NCI-H345 treated with DMSO at 0.1 percent for 48 hours (cell line): Measurements from ENCODE around the gene PCDHA10.
"Not testable (repeated sequence)": the region's sequence is repeated elsewhere in the genome, so short reads cannot be mapped to it uniquely, and the experiment has no call there.

ENCODE experiments used
- DNase-seq: peaks from one replicate; lab custom pipeline; 2025; ENCODE audit not compliant: unreplicated experiment; lab: John Stamatoyannopoulos, UW

The PCDHA10 gene, protein sequence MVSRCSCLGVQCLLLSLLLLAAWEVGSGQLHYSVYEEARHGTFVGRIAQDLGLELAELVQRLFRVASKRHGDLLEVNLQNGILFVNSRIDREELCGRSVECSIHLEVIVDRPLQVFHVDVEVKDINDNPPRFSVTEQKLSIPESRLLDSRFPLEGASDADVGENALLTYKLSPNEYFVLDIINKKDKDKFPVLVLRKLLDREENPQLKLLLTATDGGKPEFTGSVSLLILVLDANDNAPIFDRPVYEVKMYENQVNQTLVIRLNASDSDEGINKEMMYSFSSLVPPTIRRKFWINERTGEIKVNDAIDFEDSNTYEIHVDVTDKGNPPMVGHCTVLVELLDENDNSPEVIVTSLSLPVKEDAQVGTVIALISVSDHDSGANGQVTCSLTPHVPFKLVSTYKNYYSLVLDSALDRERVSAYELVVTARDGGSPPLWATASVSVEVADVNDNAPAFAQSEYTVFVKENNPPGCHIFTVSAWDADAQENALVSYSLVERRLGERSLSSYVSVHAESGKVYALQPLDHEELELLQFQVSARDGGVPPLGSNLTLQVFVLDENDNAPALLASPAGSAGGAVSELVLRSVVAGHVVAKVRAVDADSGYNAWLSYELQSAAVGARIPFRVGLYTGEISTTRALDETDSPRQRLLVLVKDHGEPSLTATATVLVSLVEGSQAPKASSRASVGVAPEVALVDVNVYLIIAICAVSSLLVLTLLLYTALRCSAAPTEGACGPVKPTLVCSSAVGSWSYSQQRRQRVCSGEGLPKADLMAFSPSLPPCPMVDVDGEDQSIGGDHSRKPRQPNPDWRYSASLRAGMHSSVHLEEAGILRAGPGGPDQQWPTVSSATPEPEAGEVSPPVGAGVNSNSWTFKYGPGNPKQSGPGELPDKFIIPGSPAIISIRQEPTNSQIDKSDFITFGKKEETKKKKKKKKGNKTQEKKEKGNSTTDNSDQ

DNA sequence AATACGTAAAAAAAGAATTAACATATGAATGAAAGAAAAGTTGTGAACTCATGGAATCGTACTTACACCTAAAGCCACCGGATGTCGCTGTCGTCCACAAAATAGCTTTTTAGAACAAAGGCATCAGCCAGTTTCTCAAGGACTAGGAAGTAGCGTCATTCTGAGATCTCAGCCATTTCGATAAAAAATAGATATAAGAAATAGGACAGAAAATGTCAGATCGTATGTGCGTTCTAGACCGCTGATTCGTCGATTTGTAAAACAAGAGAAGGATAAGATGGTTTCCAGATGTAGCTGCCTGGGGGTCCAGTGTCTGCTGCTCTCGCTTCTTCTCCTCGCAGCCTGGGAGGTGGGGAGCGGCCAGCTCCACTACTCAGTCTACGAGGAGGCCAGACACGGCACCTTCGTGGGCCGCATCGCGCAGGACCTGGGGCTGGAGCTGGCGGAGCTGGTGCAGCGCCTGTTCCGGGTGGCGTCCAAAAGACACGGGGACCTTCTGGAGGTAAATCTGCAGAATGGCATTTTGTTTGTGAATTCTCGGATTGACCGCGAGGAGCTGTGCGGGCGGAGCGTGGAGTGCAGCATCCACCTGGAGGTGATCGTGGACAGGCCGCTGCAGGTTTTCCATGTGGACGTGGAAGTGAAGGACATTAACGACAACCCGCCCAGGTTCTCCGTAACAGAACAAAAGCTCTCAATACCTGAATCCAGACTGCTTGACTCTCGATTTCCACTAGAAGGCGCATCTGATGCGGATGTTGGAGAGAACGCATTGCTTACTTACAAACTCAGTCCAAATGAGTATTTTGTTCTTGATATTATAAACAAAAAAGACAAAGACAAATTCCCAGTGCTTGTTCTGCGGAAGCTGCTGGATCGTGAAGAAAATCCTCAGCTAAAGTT lies at the start of gene PCDHA10:
TSS of gene PCDHA10 (plus strand) at position 126 of the 903 bp plus-strand sequence. CDS start at position 278, 152 bp downstream.
- no peak for DNase-seq

DNA sequence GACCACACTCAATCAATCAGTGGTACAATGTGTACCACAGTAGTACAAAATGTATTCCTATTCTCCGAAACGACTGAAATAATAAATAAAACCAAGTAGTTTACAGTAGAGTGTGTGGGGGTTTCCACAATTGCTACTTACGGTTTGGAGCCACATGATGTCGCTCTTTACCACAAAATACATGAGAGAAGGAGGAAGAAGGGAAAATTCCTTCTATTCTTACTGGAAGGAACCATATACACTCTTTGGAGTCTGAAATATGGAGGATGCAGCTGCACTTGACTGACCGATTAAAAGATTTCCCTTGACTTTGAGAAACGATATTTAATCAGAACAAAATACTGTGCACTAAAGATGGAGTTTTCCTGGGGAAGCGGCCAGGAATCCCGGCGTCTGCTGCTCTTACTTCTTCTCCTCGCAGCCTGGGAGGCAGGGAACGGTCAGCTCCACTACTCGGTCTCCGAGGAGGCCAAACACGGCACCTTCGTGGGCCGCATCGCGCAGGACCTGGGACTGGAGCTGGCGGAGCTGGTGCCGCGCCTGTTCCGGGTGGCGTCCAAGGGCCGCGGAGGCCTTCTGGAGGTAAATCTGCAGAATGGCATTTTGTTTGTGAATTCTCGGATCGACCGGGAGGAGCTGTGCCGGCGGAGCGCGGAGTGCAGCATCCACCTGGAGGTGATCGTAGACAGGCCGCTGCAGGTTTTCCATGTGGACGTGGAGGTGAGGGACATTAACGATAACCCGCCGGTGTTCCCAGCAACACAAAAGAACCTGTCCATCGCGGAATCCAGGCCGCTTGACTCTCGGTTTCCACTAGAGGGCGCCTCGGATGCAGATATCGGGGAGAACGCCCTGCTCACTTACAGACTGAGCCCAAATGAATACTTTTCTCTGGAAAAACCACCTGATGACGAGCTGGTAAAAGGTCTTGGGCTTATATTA lies 48.6 kb upstream of the PCDHA10 start, which contains the start of gene PCDHA4:
TSS of gene PCDHA4 (plus strand) at position 235 of the 942 bp plus-strand sequence.
- no peak for DNase-seq

DNA sequence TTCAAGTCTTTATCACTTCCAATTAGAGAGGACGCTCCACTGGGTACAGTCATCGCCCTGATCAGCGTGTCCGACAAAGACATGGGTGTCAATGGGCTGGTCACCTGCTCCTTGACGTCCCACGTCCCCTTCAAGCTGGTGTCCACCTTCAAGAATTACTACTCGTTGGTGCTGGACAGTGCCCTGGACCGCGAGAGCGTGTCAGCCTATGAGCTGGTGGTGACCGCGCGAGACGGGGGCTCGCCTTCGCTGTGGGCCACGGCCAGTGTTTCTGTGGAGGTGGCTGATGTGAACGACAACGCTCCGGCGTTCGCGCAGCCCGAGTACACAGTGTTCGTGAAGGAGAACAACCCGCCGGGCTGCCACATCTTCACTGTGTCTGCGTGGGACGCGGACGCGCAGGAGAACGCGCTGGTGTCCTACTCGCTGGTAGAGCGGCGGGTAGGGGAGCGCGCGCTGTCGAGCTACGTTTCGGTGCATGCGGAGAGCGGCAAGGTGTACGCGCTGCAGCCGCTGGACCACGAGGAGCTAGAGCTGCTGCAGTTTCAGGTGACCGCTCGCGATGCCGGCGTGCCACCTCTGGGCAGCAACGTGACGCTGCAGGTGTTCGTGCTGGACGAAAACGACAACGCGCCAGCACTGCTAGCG lies 47.3 kb upstream of the PCDHA10 start:
- not testable (repeated sequence) for DNase-seq

DNA sequence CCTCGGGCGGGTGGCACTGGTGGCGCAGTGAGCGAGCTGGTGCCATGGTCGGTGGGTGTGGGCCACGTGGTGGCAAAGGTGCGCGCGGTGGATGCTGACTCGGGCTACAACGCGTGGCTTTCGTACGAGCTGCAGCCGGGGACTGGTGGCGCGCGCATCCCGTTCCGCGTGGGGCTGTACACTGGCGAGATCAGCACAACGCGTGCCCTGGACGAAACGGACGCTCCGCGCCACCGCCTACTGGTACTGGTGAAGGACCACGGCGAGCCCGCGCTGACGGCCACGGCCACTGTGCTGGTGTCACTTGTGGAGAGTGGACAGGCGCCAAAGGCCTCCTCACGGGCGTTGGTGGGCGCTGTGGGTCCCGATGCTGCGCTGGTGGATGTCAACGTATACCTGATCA lies 46.8 kb upstream of the PCDHA10 start:
- no peak for DNase-seq

DNA sequence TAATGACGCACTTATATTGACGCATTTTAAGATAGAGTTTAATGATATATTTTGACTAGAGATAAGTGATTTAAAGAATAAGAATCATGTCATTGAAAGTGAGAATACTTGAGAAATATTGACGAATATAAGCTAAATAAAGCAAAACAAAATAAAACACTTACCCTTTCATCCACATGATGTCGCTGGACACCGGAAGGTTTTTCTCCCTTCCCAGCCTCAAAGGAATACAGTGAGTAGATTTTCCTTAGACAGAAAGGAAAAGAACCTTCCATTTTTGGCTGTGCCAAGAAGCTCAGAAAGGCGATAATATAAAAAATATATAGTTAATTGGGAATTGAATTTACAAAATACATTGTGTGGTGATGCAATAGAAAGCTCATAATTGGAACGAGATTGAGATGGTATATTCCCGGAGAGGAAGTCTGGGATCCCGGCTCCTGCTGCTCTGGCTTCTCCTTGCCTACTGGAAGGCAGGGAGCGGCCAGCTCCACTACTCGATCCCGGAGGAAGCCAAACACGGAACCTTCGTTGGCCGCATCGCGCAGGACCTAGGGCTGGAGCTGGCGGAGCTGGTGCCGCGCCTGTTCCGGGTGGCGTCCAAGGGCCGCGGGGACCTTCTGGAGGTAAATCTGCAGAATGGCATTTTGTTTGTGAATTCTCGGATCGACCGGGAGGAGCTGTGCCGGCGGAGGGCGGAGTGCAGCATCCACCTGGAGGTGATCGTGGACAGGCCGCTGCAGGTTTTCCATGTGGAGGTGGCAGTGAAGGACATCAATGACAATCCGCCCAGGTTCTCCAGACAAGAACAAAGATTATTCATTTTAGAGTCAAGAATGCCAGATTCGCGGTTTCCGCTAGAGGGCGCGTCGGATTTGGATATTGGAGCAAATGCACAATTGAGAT lies 34.1 kb upstream of the PCDHA10 start, which contains the start of gene PCDHA5:
TSS of gene PCDHA5 (plus strand) at position 239 of the 906 bp plus-strand sequence.
- DNase-seq, result peak; percentile 58

DNA sequence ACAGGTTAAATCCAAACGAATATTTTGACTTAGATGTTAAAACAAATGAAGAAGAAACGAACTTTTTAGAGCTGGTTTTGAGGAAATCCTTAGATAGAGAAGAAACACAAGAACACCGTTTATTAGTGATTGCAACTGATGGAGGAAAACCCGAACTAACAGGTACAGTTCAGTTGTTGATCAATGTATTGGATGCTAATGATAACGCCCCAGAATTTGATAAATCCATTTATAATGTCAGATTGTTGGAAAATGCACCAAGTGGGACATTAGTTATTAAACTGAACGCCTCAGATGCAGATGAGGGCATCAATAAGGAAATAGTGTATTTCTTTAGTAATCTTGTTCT lies 33.4 kb upstream of the PCDHA10 start:
- no peak for DNase-seq

DNA sequence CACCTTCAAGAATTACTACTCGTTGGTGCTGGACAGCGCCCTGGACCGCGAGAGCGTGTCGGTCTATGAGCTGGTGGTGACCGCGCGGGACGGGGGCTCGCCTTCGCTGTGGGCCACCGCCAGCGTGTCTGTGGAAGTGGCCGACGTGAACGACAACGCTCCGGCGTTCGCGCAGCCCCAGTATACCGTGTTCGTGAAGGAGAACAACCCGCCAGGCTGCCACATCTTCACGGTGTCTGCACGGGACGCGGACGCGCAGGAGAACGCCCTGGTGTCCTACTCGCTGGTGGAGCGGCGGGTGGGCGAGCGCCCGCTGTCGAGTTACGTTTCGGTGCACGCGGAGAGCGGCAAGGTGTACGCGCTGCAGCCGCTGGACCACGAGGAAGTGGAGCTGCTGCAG lies 32.7 kb upstream of the PCDHA10 start:
- not testable (repeated sequence) for DNase-seq

DNA sequence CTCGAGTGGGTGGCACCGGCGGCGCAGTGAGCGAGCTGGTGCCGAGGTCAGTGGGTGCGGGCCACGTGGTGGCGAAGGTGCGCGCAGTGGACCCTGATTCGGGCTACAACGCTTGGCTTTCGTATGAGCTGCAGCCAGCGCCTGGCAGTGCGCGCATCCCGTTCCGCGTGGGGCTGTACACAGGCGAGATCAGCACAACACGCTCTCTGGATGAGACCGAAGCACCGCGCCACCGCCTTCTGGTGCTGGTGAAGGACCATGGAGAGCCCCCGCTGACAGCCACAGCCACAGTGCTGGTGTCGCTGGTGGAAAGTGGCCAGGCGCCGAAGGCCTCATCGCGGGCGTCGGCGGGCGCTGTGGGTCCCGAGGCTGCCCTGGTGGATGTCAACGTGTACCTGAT lies 32.2 kb upstream of the PCDHA10 start:
- no peak for DNase-seq

DNA sequence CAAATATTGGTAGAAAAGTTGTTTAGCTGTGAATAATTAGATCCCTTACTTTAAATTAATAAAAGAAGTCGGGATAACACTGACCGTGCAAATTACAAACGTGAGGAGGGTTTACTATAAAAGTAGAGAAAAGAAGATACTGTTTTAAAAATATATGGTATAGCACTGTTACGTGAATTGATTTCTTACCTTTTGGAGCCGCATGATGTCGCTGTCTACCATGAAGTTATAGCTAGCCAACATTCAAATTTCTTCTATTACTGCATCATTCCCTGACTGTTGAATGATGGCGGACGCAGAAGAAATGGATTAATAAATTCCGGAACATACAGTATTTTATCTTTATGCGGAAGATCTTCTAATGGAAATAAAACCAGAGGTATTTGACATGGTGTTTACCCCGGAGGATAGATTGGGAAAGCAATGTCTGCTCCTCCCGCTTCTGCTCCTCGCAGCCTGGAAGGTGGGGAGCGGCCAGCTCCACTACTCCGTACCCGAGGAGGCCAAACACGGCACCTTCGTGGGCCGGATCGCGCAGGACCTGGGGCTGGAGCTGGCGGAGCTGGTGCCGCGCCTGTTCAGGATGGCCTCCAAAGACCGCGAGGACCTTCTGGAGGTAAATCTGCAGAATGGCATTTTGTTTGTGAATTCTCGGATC lies 27.9 kb upstream of the PCDHA10 start, which contains the start of gene PCDHA6:
TSS of gene PCDHA6 (plus strand) at position 257 of the 658 bp plus-strand sequence. CDS start at position 389, 132 bp downstream.
- no peak for DNase-seq

DNA sequence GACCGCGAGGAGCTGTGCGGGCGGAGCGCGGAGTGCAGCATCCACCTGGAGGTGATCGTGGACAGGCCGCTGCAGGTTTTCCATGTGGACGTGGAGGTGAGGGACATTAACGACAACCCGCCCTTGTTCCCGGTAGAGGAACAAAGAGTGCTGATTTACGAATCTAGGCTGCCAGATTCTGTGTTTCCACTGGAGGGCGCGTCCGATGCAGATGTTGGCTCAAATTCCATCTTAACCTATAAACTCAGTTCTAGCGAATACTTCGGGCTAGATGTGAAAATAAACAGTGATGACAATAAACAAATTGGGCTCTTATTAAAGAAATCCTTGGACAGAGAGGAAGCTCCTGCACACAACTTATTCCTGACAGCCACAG lies 27.3 kb upstream of the PCDHA10 start:
- DNase-seq, result no peak

DNA sequence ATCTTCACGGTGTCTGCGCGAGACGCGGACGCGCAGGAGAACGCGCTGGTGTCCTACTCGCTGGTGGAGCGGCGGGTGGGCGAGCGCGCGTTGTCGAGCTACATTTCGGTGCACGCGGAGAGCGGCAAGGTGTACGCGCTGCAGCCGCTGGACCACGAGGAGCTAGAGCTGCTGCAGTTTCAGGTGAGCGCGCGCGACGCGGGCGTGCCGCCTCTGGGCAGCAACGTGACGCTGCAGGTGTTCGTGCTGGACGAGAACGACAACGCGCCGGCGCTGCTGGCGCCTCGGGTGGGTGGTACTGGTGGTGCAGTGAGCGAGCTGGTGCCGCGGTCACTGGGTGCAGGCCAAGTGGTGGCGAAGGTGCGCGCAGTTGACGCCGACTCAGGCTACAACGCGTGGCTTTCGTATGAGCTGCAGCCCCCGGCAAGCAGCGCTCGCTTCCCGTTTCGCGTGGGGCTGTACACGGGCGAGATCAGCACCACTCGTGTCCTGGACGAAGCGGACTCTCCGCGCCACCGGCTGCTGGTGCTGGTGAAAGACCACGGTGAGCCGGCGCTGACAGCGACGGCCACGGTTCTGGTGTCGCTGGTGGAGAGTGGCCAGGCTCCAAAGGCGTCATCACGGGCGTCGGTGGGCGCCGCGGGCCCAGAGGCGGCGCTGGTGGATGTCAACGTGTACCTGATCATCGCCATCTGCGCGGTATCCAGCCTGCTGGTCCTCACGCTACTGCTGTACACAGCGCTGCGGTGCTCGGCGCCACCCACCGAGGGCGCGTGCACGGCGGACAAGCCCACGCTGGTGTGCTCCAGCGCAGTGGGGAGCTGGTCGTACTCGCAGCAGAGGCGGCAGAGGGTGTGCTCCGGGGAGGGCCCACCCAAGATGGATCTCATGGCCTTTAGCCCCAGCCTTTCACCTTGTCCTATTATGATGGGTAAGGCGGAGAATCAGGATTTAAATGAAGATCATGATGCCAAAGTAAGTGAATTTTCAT lies 25.9 kb upstream of the PCDHA10 start:
- DNase-seq, result not testable (repeated sequence)

DNA sequence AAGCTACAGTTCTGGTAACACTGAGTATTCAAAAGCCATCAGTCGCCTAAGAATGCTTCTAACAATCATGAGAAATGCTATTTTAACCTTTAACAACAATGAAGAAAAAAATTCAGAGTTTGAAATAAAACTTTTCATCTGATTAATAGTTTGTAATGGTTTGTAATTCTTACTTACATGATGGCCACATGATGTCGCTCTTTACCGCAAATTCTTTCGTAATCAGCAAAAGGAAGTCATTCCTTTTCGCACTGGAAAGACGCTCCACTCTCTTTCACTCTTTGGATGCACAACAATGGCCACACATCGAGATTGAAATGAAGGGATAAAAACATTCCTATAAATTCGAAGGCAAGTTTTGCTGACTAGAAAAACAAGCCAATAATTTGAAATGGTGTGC lies 21.7 kb upstream of the PCDHA10 start, which contains the start of gene PCDHA7:
TSS of gene PCDHA7 (plus strand) at position 277 of the 400 bp plus-strand sequence. CDS start at position 392, 115 bp downstream.
- peak; percentile 16 for DNase-seq

DNA sequence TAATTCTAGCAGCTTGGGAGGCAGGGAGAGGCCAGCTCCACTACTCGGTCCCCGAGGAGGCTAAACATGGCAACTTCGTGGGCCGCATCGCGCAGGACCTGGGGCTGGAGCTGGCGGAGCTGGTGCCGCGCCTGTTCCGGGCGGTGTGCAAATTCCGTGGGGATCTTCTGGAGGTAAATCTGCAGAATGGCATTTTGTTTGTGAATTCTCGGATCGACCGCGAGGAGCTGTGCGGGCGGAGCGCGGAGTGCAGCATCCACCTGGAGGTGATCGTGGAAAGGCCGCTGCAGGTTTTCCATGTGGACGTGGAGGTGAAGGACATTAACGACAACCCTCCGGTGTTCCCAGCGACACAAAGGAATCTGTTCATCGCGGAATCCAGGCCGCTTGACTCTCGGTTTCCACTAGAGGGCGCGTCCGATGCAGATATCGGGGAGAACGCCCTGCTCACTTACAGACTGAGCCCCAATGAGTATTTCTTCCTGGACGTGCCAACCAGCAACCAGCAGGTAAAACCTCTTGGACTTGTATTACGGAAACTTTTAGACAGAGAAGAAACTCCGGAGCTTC lies 21.2 kb upstream of the PCDHA10 start:
- not testable (repeated sequence) for DNase-seq

DNA sequence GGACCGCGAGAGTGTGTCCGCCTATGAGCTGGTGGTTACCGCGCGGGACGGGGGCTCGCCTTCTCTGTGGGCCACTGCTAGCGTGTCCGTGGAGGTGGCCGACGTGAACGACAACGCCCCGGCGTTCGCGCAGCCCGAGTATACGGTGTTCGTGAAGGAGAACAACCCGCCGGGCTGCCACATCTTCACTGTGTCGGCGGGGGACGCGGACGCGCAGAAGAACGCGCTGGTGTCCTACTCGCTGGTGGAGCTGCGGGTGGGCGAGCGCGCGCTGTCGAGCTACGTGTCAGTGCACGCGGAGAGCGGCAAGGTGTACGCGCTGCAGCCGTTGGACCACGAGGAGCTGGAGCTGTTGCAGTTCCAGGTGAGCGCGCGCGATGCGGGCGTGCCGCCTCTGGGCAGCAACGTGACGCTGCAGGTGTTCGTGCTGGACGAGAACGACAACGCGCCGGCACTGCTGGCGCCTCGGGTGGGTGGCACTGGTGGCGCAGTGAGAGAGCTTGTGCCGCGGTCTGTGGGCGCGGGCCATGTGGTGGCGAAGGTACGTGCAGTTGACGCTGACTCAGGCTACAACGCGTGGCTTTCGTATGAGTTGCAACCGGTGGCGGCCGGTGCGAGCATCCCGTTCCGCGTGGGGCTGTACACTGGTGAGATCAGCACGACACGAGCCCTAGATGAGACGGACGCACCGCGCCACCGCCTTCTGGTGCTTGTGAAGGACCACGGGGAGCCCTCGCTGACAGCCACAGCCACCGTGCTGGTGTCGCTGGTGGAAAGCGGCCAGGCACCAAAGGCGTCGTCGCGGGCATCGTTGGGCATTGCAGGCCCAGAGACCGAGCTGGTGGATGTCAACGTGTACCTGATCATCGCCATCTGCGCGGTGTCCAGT lies 19.8 kb upstream of the PCDHA10 start:
- DNase-seq, result no peak
